Neural cell (in vitro differentiated cells): Measurements from ENCODE around the gene APOC4.

Source experiments
- EZH2 ChIP-seq: fragments of 200-600, 300-800 bp; shearing (Covaris generic), sonication (generic); IDR thresholded peaks from 2 replicates; pipeline ENCODE4 v1.6.1; 2014; ENCODE audit warnings: antibody characterized with exemption, low read length, borderline replicate concordance, mild to moderate bottlenecking; ENCODE audit not compliant: insufficient read depth, poor library complexity, severe bottlenecking
- TF ChIP-seq, protein P1 (sequence below): fragments of 450-650 bp; IDR thresholded peaks from 2 replicates; pipeline ENCODE4 v1.5.1; 2014; ENCODE audit warnings: antibody characterized with exemption, mild to moderate bottlenecking, moderate library complexity; ENCODE audit not compliant: poor library complexity, severe bottlenecking
- TF ChIP-seq, protein P2 (sequence below): IDR thresholded peaks from 2 replicates; pipeline ENCODE4 v1.6.1; 2012; ENCODE audit warnings: borderline replicate concordance

DNA sequence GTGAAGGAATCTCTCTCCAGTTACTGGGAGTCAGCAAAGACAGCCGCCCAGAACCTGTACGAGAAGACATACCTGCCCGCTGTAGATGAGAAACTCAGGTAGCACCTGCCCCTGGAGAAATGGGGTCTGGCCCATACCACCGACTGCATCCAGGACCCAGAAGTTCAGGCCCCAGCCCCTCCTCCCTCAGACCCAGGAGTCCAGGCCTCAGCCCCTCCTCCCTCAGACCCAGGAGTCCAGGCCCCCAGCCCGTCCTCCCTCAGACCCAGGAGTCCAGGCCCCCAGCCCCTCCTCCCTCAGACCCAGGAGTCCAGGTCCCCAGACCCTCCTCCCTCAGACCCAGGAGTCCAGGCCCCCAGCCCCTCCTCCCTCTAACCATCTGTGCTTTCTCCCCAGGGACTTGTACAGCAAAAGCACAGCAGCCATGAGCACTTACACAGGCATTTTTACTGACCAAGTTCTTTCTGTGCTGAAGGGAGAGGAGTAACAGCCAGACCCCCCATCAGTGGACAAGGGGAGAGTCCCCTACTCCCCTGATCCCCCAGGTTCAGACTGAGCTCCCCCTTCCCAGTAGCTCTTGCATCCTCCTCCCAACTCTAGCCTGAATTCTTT lies 6.8 kb downstream of the APOC4 start:
- no peak for TF ChIP-seq EZH2
- TF ChIP-seq, protein P1, sequence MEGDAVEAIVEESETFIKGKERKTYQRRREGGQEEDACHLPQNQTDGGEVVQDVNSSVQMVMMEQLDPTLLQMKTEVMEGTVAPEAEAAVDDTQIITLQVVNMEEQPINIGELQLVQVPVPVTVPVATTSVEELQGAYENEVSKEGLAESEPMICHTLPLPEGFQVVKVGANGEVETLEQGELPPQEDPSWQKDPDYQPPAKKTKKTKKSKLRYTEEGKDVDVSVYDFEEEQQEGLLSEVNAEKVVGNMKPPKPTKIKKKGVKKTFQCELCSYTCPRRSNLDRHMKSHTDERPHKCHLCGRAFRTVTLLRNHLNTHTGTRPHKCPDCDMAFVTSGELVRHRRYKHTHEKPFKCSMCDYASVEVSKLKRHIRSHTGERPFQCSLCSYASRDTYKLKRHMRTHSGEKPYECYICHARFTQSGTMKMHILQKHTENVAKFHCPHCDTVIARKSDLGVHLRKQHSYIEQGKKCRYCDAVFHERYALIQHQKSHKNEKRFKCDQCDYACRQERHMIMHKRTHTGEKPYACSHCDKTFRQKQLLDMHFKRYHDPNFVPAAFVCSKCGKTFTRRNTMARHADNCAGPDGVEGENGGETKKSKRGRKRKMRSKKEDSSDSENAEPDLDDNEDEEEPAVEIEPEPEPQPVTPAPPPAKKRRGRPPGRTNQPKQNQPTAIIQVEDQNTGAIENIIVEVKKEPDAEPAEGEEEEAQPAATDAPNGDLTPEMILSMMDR = no peak
- TF ChIP-seq, protein P2, sequence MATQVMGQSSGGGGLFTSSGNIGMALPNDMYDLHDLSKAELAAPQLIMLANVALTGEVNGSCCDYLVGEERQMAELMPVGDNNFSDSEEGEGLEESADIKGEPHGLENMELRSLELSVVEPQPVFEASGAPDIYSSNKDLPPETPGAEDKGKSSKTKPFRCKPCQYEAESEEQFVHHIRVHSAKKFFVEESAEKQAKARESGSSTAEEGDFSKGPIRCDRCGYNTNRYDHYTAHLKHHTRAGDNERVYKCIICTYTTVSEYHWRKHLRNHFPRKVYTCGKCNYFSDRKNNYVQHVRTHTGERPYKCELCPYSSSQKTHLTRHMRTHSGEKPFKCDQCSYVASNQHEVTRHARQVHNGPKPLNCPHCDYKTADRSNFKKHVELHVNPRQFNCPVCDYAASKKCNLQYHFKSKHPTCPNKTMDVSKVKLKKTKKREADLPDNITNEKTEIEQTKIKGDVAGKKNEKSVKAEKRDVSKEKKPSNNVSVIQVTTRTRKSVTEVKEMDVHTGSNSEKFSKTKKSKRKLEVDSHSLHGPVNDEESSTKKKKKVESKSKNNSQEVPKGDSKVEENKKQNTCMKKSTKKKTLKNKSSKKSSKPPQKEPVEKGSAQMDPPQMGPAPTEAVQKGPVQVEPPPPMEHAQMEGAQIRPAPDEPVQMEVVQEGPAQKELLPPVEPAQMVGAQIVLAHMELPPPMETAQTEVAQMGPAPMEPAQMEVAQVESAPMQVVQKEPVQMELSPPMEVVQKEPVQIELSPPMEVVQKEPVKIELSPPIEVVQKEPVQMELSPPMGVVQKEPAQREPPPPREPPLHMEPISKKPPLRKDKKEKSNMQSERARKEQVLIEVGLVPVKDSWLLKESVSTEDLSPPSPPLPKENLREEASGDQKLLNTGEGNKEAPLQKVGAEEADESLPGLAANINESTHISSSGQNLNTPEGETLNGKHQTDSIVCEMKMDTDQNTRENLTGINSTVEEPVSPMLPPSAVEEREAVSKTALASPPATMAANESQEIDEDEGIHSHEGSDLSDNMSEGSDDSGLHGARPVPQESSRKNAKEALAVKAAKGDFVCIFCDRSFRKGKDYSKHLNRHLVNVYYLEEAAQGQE = no peak
